ENCODE data around the gene LARGE2. TPM values are rescaled to one million over a fixed set of nuclear protein-coding genes. Genes with fewer than 3 reads are reported as not detected.

The LARGE2 gene
- total RNA-seq, 6 donors from 2014 or later = 4.3 to 10.6 (median 7.1) TPM

DNA sequence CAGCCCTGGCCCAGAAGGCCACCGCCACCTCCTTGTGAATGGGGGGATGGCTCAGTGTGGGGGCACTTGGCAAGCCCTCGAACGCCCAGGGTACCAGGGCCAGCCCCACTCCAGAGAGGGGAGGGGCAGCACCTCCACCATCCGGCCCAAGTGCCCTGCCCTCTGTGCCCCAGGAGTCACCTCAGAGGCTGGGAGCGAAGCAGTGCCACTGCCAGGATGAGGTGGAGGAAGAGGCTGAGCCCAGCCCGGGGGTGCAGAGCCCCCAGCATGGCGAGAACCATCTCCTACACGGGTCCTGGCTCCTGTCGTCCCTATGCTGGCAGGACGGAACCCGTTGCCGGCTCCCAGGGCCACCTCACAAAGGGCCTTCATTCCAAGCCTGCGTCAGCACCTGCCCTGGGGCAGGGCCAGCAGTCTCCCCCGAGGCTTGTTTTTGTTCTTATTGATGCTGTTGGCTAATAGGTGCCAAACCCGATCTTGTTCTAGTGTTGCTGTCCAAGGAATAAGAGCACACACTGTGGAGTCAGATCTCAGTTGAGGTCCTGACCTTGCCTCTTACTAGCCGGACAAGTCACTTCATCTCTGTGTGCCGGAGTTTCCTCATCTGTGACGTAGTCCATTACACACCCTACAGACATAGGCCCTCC, 15.4 kb upstream of the LARGE2 start, which contains the start of gene FREY1:
Gene FREY1 (minus strand): TSS at position 307 of the 647 bp plus-strand sequence. CDS start 26 bp downstream, at position 281.
- TF ChIP-seq POLR2A (IDR thresholded peaks at IDR 0.05) (no peak), EP300 (IDR thresholded peaks at IDR 0.05) (no peak), POLR2AphosphoS5 (IDR thresholded peaks at IDR 0.05) (no peak)
- TF ChIP-seq, protein P1, sequence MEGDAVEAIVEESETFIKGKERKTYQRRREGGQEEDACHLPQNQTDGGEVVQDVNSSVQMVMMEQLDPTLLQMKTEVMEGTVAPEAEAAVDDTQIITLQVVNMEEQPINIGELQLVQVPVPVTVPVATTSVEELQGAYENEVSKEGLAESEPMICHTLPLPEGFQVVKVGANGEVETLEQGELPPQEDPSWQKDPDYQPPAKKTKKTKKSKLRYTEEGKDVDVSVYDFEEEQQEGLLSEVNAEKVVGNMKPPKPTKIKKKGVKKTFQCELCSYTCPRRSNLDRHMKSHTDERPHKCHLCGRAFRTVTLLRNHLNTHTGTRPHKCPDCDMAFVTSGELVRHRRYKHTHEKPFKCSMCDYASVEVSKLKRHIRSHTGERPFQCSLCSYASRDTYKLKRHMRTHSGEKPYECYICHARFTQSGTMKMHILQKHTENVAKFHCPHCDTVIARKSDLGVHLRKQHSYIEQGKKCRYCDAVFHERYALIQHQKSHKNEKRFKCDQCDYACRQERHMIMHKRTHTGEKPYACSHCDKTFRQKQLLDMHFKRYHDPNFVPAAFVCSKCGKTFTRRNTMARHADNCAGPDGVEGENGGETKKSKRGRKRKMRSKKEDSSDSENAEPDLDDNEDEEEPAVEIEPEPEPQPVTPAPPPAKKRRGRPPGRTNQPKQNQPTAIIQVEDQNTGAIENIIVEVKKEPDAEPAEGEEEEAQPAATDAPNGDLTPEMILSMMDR (IDR thresholded peaks at IDR 0.05) = no peak
- H3K36me3 ChIP-seq = peaks cover 0 to 45% (median 33%) of the 10 kb centered on the region in 4 donors
- no peak within 1 kb of the TSS for H3K27ac ChIP-seq
- H3K27me3 ChIP-seq = no peaks in the 10 kb centered on the region
- no peak within 1 kb of the TSS for H3K4me3 ChIP-seq
- H3K9me3 ChIP-seq = no peaks in the 10 kb centered on the region
- ATAC-seq (ENCODE audit: low FRiP score in 2 of 2) (peak in 1 of 2 donors; percentile 1), DNase-seq (peak in 1 of 2 donors; percentile 66)
- WGBS, 2 donors = 67 to 76% methylated on average over 5 to 18 of the region's 18 CpGs
- H3K4me1 ChIP-seq = no peaks in the 10 kb centered on the region

DNA sequence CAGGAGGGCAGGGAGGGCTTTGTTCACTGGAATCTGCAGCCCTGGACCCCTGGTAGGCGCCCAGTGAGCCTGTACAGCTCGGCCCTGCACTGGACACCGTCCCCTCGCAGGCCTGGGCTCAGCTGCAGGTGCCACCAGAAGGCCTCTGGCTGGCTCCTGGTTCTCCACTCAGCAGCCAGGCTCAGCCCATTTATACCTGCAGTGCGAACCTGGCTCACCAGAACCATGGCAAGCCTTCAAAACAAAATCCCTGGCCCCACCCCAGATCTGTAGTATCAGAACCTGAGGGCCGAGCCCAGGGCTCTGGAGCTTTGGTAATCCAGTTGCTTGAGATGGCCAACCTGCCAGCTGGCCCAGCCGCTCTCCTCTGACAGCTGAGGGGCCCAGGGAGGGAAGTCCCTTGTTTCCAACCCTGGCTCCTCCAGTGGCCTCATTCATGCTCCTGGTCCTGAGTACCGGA, 14.5 kb upstream of the LARGE2 start:
- TF ChIP-seq EP300 (IDR thresholded peaks at IDR 0.05) (no peak), POLR2AphosphoS5 (IDR thresholded peaks at IDR 0.05) (no peak), POLR2A (IDR thresholded peaks at IDR 0.05) (no peak)
- TF ChIP-seq, protein P1 (IDR thresholded peaks at IDR 0.05) = no peak
- Histone ChIP-seq H3K4me3 (no peak overlapping the region), H3K9me3 (no peaks in the 10 kb centered on the region), H3K27me3 (no peaks in the 10 kb centered on the region), H3K27ac (no peak overlapping the region), H3K36me3 (peaks cover under 1 to 49% (median 39%) of the 10 kb centered on the region in 4 donors), H3K4me1 (no peaks in the 10 kb centered on the region)
- DNase-seq = no peak
- 73 to 86% methylated on average over 2 to 8 of the region's 8 CpGs for WGBS, 2 donors
- ATAC-seq (ENCODE audit: low FRiP score in 2 of 2) = peak in 1 of 2 donors; percentile 1

DNA sequence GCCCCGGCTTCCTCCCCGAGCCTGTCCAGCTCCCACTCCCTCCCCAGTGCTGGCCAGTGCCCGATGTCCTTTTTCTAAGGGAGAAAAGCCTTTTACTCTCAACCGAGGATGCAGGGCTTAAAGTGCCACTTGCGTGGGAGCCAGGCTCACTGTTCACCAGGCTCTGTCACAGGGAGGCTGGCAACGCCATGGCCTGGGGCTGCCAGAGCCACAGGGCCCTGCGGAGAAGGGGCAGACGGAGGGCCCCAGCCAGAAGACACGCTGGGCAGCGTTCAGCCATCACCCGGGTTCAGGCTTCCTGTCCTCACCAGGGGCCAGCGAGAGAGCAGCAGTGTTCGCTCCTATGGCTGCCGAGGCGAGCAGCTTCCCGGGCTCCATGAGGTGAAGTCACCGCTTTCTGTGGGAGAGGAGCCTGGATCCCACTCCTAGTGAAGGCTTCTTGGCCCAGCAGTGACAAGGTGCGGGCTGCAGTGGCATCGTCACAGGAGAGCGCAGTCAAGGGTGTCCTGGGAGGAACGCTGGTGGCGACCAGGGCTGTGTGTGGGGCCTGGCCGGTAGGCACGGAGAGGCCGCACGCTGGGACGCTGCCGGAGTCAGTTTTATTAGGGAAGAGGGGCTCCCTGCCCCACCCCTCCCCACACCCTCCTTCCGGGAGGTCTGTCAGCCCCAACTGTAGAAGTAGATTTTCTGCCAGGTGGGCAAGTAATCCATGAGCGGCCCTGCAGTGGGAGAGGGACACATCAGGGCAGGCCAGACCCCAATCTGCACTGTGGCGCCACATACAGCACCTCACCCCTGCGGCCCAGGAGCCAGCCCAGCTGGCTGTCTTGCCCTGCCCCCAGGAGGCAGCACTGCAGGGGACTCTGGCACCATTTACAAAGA, 12.6 kb upstream of the LARGE2 start:
- DNase-seq (no peak), ATAC-seq (ENCODE audit: low FRiP score in 2 of 2) (no peak)
- Histone ChIP-seq H3K36me3 (peaks cover 18 to 61% (median 57%) of the 10 kb centered on the region in 4 donors), H3K9me3 (no peaks in the 10 kb centered on the region), H3K27me3 (no peaks in the 10 kb centered on the region), H3K27ac (no peak overlapping the region), H3K4me1 (no peaks in the 10 kb centered on the region), H3K4me3 (no peak overlapping the region)
- TF ChIP-seq EP300 (IDR thresholded peaks at IDR 0.05) = no peak
- no peak for TF ChIP-seq POLR2AphosphoS5 (IDR thresholded peaks at IDR 0.05)
- TF ChIP-seq, protein P1 (IDR thresholded peaks at IDR 0.05) = no peak
- no peak for TF ChIP-seq POLR2A (IDR thresholded peaks at IDR 0.05)
- WGBS, 2 donors = 89 to 91% methylated on average over 18 to 32 of the region's 32 CpGs

DNA sequence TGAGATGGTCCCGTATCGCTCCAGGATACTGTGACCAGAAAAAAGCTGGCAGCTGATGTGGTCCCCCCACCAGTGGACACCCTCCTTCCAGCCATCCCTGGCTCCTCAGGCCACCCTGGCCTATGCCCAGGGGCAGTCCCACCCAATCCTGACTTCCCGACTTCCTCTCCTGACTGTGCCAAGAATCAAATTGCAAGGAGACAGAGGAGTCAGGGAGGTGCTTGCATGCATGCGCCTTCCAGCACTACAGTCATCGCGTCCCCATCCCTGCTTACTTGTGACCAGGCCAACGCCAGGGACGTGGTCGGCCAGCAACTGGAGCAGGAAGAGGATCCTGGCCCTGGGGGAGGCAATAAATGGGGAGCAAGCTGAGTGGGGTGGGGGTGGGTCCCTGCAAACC, 11.8 kb upstream of the LARGE2 start:
- ATAC-seq (ENCODE audit: low FRiP score in 2 of 2) = no peak
- peaks cover 0 to under 1% (median 0%) of the 10 kb centered on the region in 4 donors for H3K4me1 ChIP-seq
- 83 to 96% methylated on average over 7 to 9 of the region's 9 CpGs for WGBS, 2 donors
- H3K9me3 ChIP-seq = no peaks in the 10 kb centered on the region
- TF ChIP-seq POLR2AphosphoS5 (IDR thresholded peaks at IDR 0.05) = no peak
- TF ChIP-seq EP300 (IDR thresholded peaks at IDR 0.05) = no peak
- no peak for TF ChIP-seq POLR2A (IDR thresholded peaks at IDR 0.05)
- TF ChIP-seq, protein P1 (IDR thresholded peaks at IDR 0.05) = no peak
- no peak overlapping the region for H3K4me3 ChIP-seq
- H3K27ac ChIP-seq = no peak overlapping the region
- peaks cover 18 to 68% (median 61%) of the 10 kb centered on the region in 4 donors for H3K36me3 ChIP-seq
- H3K27me3 ChIP-seq = no peaks in the 10 kb centered on the region
- DNase-seq = no peak
